SK-N-MC (cell line): Measurements from ENCODE around the gene HERC2.

Source experiments
- EZH2 ChIP-seq: fragments of 200-600 bp; sonication (generic); IDR thresholded peaks from one replicate; pipeline ENCODE4 v1.6.1; 2017; ENCODE audit warnings: antibody characterized with exemption
- POLR2AphosphoS5 ChIP-seq: IDR thresholded peaks from 2 replicates; pipeline ENCODE4 v1.6.1; 2012; ENCODE audit warnings: mild to moderate bottlenecking, low read depth, low read length, borderline replicate concordance

DNA sequence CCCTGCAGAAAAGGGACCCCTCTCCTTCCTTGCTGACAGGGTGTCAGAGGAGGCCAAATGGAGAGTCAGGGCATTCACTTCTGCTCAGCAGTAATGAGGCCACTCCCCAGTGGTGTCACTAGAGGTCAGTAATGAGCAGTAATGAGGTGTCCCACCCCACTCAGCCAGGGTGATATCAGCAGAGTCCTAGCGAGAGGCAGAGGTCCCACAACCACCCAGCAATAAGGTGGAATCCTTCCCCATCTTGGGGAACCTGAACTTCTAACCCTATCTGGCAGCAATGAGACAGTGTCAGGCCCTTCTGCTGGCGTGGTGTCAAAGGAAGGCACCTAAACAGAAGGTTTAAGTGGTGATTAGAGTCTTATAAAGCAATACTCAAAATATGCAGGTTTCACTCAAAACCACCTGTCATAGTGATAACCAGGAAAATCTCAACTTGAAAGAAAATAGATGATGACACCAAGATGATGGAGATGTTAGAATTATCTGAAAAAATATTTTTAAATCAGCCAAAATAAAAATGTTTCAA is 235.7 kb downstream of the HERC2 start:
- TF ChIP-seq POLR2AphosphoS5 = no peak
- TF ChIP-seq EZH2 = no peak
